T-helper 1 cell treated with Interleukin-12 subunit alpha and Interleukin-12 subunit beta and Interleukin-4 antibody, amounts not matched to agents 30 ng/mL and 1 ng/mL, for 36 hours (primary cell): ENCODE results near the gene PTRHD1. TPM values are rescaled to one million over a fixed set of nuclear protein-coding genes. Genes with fewer than 3 reads are reported as not detected.

Experiments
- intact Hi-C: fragments of 100-400 bp; cut with micrococcal nuclease; formaldehyde crosslinking; loops from one replicate; pipeline ENCODE4 v1.15.1; 2024
- total RNA-seq: library from RNA; stranded (reverse); gene quantifications from 2 replicates; pipeline ENCODE4 v1.2.3, GENCODE V29; 2022

PTRHD1 gene
- total RNA-seq, 1 donor from 2014 or later, result 24.0 TPM

DNA sequence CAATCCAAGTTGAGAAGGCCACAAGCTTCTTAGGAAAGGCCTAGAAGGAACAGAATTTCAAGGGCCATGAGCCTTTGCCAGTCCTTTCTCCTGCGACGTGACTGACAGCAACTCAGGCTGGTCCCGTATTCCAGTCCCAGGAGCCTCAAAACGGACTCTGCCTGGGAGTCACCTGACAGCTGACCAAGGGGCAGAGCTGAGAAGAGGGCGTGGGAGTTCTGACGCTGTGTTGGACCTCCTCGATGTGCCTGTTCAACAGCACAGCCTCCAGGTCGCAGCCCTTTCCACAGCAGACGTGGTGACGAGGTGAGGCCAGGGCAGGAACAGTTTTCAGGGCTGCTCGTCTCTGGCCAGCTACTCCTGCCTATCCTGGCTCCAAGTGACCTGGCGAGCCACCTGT is 37.6 kb upstream of the PTRHD1 start:
- intact Hi-C loops, result no loop called here

DNA sequence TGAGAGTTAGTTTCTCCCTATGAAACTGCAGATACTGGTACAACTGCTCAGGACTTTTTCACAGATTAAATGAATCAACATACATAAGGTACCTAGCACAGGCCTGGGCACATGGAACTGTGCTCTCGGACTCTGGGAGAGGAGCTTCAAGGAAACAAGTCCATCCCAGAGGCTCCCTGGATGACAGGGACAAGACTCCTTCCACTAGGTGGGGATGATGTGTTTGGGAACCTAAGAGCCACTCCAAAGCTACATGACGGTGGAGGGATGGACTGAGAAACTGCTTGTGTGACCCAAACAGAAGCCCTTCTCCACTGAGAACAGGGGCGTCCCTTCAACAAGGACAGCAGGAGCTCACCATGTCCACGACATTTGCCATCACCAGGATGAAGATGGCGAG is 37.2 kb upstream of the PTRHD1 start:
- intact Hi-C loops, result no loop called here

DNA sequence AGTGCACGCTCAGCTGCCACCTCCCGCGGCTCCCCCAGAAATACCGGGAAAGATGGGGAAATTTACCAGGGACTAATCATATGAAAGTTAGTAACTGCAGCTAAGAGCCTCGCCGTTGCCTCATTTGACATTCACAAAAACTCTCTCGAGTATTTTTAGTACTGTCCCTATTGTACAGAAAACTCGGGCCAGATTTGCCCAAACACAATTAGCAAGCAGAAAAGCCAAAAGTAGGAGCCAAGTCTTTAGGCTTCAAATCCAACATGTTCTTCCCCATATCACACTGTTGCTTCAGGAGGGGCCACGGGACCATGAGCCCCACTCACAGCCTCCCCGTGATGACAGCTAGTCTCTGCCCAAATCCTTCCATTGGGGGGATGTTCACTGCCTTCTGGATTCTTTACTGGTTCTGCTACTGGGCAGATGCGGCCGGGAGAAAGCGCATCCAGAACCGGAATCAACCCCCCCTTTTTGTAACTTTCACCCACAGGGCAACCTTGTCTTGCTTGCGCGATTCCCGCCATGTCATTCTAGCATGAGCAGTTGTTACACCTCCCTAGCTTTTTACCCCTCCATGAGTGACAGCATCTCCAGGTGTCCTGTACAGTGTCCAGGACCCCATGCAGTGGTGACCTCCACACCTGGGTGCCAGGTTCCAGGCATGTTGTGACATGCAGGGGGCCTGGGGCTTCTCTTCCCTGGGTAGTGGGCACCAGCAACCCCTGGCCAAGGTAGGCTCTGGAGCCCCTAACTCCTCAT is 35.2 kb upstream of the PTRHD1 start:
- intact Hi-C loops, result loop anchor here (5.0 to 10.0 kb wide), 2 partner anchors 366 to 1006 kb away; no protein-coding TSS in a partner anchor

GRCh38 chr2:24827321-24828237 is 34.4 kb upstream of the PTRHD1 start:
- intact Hi-C loops, result loop anchor here (1.0 to 10.0 kb wide), 9 partner anchors 34 to 1005 kb away; partner anchors contain the start of genes CENPO, EFR3B, NCOA1 and PTRHD1

DNA sequence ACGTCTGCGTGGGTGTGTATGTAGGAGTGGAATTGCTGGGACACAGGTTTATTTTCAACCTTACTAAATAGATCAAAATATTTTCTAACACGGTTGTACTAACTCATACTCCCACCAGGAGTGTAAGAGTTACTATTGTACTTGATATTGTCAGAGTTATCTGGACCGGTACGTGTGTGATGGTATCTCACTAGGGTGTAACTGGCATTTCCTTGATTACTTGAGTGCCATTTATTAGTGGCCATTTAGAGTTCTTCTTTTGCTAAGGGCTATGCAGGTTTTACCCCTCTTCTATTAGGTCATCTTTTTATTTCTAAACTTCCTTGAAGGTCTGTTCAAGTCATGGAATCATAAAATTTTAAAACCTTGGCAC is 33.6 kb upstream of the PTRHD1 start:
- intact Hi-C loops, result loop anchor here (1.0 to 10.0 kb wide), 9 partner anchors 33 to 1004 kb away; partner anchors contain the start of genes CENPO, EFR3B, NCOA1 and PTRHD1

- intact Hi-C loops, result loop anchor here (2.0 to 10.0 kb wide), 5 partner anchors 217 to 1004 kb away; partner anchors contain the start of genes EFR3B and NCOA1
Observed at GRCh38 chr2:24825883-24826772, 32.9 kb upstream of the PTRHD1 start.

GRCh38 chr2:24824966-24825882 is 32.0 kb upstream of the PTRHD1 start:
- intact Hi-C loops, result loop anchor here (5.0 to 10.0 kb wide), 2 partner anchors 370 to 1003 kb away; no protein-coding TSS in a partner anchor

- intact Hi-C loops, result loop anchor here (10.0 kb wide), 1 partner anchor 371 kb away; no protein-coding TSS in a partner anchor
Observed at GRCh38 chr2:24824071-24824588, 30.9 kb upstream of the PTRHD1 start.

- intact Hi-C loops, result loop anchor here (10.0 kb wide), 1 partner anchor 373 kb away; no protein-coding TSS in a partner anchor
Observed at GRCh38 chr2:24822049-24822706, 29.0 kb upstream of the PTRHD1 start.

DNA sequence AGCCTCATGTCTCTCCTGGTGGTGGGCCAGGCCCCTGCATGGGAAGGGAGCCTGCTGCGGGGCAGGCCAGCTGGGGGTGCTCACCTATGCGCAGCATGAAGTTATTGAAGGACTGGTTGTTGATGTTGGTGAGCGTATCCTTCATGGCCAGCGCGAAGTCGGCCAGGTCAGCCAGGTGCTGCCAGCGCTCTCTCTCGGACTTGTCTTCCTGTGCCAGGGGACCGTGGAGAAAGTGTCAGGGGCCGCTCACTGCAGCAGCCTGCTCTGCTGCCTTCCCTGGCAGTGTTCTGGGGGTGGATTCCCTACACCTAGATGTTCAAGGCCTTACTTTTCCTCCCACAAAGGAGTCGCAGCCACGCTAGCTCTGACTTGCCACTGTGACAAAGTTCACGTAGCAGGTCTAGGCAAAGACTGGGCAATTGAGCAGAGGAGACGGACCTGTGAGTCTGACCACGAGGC is 28.3 kb upstream of the PTRHD1 start:
- intact Hi-C loops, result loop anchor here (10.0 kb wide), 1 partner anchor 373 kb away; no protein-coding TSS in a partner anchor

GRCh38 chr2:24820598-24821432 is 27.6 kb upstream of the PTRHD1 start:
- intact Hi-C loops, result loop anchor here (10.0 kb wide), 1 partner anchor 374 kb away; no protein-coding TSS in a partner anchor

GRCh38 chr2:24820175-24820513 is 27.0 kb upstream of the PTRHD1 start:
- intact Hi-C loops, result loop anchor here (10.0 kb wide), 1 partner anchor 375 kb away; no protein-coding TSS in a partner anchor

DNA sequence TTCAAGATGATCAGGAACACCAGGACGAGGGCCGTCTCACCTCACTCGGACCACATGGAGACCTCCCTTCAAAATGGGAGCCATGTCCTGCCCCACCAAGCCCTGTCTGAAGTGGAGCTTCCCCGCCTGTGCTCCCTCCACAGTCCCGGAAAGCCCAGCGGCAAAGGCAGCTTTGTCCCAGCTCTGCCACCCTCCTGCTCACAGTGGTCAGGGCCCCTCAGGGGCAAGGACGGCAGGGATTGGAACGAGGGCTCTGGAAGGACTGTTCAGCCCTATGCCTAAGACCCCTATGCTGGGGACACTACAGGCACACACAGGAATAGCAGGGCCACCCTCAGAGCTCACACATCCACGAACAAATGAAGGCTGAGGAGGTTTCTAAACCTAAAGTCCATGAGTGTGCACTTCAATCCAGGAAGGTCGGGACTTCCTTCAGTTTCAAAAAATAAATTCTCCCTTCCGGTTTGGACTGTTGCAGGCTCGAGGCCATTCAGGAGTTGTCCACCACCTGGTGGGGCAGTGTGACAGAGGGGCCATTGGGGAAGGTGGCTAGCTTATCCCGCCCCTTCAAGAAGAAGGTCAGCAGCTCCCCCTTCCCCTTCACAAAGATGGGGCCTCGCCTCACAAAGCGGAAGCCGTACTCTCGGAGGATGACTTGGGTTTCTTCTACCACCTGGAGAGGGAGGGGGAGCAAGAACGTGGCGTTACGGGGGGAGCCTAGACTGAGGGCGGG is 26.4 kb upstream of the PTRHD1 start:
- intact Hi-C loops, result loop anchor here (10.0 kb wide), 1 partner anchor 375 kb away; no protein-coding TSS in a partner anchor

DNA sequence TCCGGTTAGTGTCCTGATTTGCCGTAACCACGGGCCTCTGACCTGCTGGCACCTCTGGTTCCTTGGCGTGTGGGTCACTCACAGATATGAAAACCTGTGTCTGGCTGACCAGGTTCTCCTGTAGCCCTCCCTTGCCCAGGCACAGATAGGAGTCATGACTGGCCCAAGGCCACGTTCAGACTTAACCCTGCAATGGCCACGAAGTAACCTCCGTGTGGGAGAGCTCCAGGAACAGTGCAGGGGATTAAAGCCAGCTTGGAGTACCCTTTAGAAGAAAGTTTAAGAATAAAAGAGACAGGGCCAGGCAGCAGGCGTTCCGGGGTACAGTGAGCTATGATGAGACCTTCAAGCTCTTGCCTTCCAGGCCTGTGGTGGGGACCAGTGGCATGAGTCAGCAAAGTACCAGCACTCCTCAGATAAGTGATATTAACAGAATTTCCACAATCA is 25.6 kb upstream of the PTRHD1 start:
- intact Hi-C loops, result no loop called here

- intact Hi-C loops, result no loop called here
Observed at GRCh38 chr2:24816884-24817283, 23.7 kb upstream of the PTRHD1 start.

GRCh38 chr2:24816404-24816803 is 23.2 kb upstream of the PTRHD1 start:
- intact Hi-C loops, result no loop called here

GRCh38 chr2:24815171-24815570 is 22.0 kb upstream of the PTRHD1 start:
- intact Hi-C loops, result no loop called here
